ENCODE data around the gene PROZ. TPM values are rescaled to one million over a fixed set of nuclear protein-coding genes. Genes with fewer than 3 reads are reported as not detected.

Gene PROZ
- total and polyA plus RNA-seq, 9 of the 15 experiments (the other 6 are each of a cell fraction or from before 2014, with no cell fraction given) = not detected

DNA sequence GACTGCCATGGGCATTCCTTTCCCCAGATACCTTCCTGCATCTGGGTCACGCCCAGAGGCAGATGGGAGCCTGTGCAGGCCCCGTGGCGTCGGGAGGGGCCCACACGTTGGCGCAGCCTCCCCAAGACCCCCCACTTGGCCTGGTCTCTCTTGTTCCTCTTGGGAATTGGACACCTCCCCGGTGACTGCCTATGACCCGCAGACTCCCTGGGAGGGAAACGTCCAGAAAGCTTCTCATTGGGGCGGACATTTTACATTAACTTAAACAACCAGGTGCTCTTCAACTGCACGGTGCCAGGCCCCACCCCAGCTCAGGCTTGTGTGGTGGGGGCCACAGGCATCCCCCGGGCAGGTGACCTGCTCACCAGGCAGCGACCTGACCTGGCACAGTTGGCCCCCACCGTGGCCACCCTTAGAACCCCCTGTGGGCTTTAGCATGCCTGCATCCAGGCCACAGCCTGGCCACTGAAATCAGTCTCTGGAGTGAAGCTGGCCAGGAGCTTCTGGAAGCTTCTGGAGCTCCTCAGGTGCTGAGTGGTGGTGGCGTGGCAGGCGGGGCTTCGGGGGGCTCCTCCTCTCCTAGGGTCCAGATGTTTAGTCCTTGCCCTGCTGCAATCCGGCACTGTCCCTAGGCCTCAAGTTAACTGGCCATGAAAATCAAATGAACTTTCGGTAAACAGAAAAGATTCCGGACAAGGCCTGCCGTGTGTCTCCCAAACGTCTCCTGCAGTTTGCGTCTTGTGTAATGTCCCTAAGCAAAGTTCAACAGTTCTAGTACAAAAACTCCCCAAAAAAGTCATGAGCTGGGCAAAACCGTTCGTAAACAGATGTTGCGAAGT is 8.5 kb upstream of the PROZ start:
- Histone ChIP-seq H4K20me1 (replicated peaks; ENCODE audit: control insufficient read depth, insufficient read depth, low read length) (no peaks in the 10 kb centered on the region), H2AFZ (ENCODE audit: low read depth, low read length) (no peak overlapping the region), H3K9me3 (replicated peaks; ENCODE audit: control insufficient read depth, insufficient read depth, low read depth, low read length) (no peaks in the 10 kb centered on the region), H3K9me1 (ENCODE audit: control insufficient read depth, insufficient read depth, low read length) (no peaks in the 10 kb centered on the region), H3K4me1 (replicated peaks in 1 of 2; ENCODE audit: control insufficient read depth in 2 of 2, insufficient read depth in 2 of 2, low read length in 2 of 2) (peaks cover 14 to 25% of the 10 kb centered on the region in 2 experiments; a peak in 4 of 5 replicates), H3K9ac (ENCODE audit: insufficient read depth in 1 of 2, low read depth in 2 of 2, low read length in 2 of 2) (no peak overlapping the region), H3K4me3 (no peak overlapping the region), H3K4me2 (ENCODE audit: insufficient read depth, low read length) (no peak overlapping the region), H3K36me3 (ENCODE audit: control insufficient read depth, insufficient read depth, low read length) (no peaks in the 10 kb centered on the region), H3K27ac (ENCODE audit: extremely low read depth, low read depth, low read length) (no peak overlapping the region), H3K27me3 (ENCODE audit: control insufficient read depth in 2 of 2, insufficient read depth in 2 of 2, low read length in 2 of 2) (peaks cover 11 to 28% of the 10 kb centered on the region in 2 experiments; a peak in 4 of 5 replicates), H3K79me2 (ENCODE audit: control insufficient read depth, insufficient read depth, low read length) (no peaks in the 10 kb centered on the region)
- BruUV-seq (replicated peaks) = no TSS peak
- DNase-seq (ENCODE audit: extremely low read depth in 1 of 4, low spot score in 3 of 4) (no peak), ATAC-seq (no peak), FAIRE-seq (no peak)
- intact Hi-C loops (cut with micrococcal nuclease) = no loop called here
- WGBS (ENCODE audit: insufficient coverage, low coverage, missing lambda C conversion rate) = 43% methylated on average over 24 of the region's 26 CpGs
- ChIA-PET CTCF (ENCODE audit: low intra/inter-chr PET ratio) (no interaction called here), POLR2A (interaction anchor here (0.9 kb wide), 1 partner anchor 59 kb away, joined by 4 read pairs; the partner anchor contains the start of genes CUL4A and PCID2)
- in situ Hi-C loops (cut with MboI) = no loop called here
- no peak for TF ChIP-seq MED1 (CRISPR knock-in tag; IDR thresholded peaks at IDR 0.05; ENCODE audit: borderline replicate concordance)
- no peak for TF ChIP-seq CBFA2T3 (IDR thresholded peaks at IDR 0.05)
- no peak for TF ChIP-seq NFATC3 (IDR thresholded peaks at IDR 0.05)
- no peak for TF ChIP-seq SIN3B (IDR thresholded peaks at IDR 0.05; ENCODE audit: low read depth)

Data from K562 (cell line).